HG02885 (cell line): ENCODE measurements around the gene RPS6KB1.
"Not testable (repeated sequence)": the region's sequence is repeated elsewhere in the genome, so short reads cannot be mapped to it uniquely, and the experiment has no call there.

Experiments used
- ATAC-seq: cut with Tn5 transposase; IDR thresholded peaks from one replicate; pipeline ENCODE4 v1.9.1; 2021; ENCODE audit warnings: mild to moderate bottlenecking; ENCODE audit not compliant: unreplicated experiment, poor library complexity

The RPS6KB1 gene

GRCh38 chr17:59892924-59893675 is at the start of gene RPS6KB1, which contains the start of gene TUBD1:
RPS6KB1 (plus strand) TSS chr17:59893121; CDS start chr17:59893185, 64 bp downstream.
TUBD1 (minus strand) TSS chr17:59892943; CDS start chr17:59891002, 1,941 bp downstream.
- ATAC-seq, result peak; percentile 91

DNA sequence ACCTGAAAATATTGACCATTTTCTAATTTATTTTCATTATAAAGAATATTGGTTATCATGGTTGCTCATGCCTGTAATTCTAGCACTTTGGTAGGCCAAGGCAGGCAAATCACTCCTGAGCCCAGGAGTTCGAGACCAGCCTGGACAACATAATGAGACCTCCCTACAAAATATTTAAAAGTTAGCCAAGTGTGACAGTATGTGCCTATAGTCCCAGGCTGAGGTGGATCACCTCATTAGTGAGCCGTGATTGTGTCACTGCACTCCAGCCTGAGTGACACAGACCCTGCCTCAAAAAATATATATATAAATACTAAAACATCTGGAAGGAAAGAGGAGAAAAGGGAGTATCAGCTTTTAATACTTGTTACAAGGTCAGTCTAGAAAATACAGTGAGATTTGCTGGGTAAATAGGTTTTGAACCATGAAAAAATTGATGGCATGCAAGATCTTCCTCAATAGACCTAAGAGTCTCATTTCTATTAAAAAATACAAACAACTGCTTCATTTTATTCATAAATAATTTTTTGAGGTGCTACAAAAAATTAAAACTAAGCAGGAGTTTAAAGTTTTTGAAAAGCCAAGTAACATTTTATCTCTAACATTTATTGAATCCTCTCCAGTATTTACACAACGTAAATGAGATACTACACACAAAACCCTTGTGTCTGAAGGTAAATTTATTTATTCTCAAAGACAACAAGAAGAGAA is 47.9 kb upstream of the RPS6KB1 start:
- no peak for ATAC-seq

DNA sequence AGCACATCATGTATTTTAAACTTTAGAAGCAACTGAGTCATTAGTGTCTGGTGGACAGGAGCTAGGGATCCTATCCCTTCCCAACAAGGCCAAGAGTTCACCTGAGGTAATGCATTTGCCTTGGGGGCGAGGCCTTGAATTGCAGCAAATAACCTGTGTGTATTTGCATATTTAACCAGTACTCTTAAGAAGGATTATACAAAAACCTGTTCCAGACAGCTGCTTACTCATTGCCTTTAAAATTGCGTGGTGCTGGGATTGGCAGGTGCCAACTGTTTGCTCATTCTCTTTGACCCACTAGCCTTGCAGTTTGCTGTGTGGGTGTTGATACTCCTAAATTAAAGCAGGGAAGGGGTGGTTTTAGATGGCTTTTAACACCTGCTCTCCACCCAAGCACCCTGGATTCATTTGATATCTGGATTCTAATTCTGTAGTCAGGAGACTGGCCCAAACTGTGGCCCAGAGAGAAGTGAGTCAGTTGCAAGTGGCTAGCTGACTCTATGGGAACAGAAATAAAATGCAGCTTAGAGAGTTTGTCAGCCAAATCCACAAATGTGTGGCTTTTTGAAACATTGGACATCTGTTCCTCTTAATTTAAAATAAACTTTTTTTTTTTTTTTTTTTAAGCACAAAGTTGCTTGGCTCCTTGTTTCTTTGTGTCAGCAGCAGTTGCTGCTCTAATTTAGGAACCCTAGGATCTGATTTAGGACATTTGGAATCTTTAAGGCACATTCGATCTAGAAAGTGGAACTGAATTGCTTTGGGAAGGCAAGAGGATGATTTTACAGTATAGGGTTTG is 47.1 kb upstream of the RPS6KB1 start:
- ATAC-seq, result peak; percentile 21

- peak; percentile 51 for ATAC-seq
Measured at GRCh38 chr17:59846394-59847165, 46.3 kb upstream of the RPS6KB1 start.

DNA sequence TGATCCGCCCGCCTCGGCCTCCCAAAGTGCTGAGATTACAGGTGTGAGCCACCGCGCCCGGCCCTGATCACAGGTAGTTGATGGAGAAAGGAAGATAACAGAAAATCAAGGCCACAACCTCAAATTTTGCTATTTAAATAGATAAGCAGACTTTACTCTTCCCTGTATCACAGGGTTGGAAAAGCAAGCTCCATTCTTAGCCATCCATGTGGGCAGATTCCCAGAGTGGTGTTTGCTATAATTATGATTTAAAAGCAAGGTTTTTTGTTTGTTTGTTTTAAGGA is 44.6 kb upstream of the RPS6KB1 start:
- ATAC-seq, result no peak

DNA sequence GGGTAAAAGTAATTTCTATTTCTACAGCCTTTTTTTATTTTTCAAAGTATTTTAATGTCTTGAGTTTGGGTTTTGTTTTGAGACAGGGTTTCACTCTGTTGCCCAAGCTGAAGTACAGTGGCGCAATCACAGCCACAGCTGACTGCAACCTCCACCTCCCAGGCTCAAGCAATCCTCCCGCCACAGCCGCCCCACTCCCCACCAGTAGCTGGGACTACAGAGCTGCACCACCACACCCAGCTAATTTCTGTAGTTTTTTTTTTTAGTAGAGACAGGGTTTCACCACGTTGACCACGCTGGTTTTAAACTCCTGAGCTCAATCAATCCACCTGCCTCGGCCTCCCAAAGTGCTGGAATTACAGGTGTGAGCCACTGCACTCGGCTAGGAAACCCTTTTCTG is 44.1 kb upstream of the RPS6KB1 start:
- ATAC-seq, result peak; percentile 46

- ATAC-seq, result not testable (repeated sequence)
Measured at GRCh38 chr17:59850311-59850710, 42.6 kb upstream of the RPS6KB1 start.

DNA sequence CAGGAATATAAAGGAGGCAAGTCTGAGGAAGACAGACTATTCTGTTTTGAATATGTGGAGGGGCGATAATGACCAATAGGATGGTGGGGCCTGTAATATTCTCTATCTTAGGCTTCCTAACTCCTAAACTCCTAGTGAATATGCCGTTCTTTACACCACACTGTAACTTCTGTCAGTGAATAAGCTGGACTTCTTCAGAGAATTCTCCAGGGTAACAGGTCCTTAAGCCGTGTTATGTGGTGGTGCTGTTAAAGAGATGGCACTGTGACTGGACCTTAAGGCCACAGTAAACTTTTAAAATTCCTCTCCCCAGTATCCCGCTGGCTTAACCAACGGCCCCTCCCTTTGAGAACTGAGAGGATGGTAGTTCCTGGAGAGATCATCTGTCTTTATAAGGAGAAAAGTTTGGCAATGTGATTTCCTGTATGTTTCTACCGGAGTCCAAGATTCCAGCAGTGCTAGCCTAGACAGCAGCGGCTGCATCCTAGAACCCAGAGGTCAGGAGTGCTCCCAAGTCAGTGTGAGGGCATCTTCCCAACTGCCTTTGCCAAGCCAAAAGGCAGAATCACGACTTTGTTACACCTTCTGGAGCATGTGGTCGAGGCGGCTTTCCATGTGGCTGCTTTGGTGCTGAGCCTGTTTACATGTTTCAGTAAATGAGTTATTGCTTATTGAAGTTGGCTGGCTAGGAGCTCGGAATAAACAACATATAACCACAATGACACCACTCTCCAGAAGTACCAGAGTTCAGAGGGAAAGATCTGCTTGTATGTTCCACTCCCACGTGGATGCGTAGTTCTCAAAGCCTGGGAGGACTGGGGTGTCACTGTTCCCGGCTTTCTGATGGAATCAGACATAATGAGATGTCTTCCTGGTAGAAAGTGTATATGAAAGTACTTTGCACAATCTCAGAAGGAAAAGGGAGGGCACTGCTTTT is 41.2 kb upstream of the RPS6KB1 start:
- ATAC-seq, result no peak

- not testable (repeated sequence) for ATAC-seq
Measured at GRCh38 chr17:59852847-59853167, 40.1 kb upstream of the RPS6KB1 start.

- ATAC-seq, result peak; percentile 68
Measured at GRCh38 chr17:59853168-59853918, 39.6 kb upstream of the RPS6KB1 start.

DNA sequence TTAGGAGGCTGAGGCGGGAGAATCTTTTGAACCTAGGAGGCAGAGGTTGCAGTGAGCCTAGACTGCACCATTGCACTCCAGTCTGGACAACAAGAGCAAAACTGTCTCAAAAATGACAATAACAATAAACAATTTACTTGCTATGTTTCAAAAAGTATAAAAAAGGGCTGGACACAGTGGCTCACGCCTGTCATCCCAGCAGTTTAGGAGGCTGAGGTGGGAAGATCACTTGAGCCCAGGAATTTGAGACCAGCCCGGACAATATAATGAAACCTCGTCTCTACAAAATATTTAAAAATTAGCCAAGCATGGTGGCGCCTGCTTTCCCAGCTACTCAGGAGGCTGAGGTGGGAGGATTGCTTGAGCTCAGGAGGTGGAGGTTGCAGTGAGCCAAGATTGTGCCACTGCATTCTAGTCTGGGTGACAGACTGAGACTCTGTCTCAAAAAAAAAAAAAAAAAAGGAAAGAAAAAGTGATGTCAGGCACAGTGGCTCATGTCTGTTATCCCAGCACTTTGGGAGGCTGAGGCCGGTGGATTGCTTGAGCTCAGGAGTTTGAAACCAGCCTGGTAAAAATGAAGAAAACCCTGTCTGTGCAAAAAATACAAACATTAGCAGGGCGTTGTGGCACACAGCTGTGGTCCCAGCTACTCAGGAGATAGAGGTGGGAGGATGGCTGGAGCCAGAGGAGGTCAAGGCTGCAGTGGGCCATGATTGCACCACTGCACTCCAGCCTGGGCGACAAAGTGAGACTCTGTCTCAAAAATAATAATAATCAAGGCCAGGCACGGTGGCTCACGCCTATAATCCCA is 38.8 kb upstream of the RPS6KB1 start:
- not testable (repeated sequence) for ATAC-seq

DNA sequence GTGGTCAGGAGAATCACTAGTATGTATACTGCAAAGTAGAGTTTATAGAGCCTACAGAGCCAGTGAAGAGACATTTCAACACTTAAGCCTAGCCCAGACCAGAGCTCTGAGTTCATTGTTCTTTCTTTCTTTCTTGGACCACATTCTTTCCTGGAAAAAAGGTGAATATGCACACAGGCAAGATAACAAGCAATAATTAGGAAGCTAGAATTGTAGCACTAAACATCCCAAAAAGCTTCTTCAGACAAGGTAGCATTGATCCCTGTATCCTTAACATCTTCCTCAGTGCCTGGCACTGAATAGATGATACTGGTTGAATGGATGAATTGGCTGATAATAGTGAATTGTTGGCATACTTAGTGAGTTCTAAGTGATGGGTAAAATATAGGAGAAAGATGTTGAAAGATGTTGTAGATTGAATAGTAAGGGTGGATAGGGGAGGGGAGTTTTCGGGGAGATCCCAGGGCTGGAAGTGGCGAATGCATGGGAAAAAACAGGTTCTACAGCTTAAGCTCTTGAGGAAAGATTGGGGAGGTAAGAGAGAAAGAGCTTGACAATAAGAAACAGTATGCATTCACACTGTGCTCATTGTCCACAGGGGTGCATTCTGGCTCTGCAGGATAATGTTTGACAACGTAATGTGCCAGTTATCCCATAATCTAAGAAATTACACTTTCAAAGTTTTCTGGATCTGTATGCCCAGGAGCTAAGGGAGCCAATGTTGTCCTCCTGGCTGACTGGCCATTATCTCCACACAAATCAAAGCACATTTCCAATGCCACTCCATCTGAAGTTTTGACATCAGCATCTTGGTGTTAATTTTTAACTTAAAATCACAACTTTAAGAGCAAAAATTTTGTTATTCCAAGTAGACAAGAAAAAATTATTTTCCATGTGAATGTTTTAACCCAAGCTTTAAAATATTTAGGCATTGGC is 35.8 kb upstream of the RPS6KB1 start:
- ATAC-seq, result no peak

DNA sequence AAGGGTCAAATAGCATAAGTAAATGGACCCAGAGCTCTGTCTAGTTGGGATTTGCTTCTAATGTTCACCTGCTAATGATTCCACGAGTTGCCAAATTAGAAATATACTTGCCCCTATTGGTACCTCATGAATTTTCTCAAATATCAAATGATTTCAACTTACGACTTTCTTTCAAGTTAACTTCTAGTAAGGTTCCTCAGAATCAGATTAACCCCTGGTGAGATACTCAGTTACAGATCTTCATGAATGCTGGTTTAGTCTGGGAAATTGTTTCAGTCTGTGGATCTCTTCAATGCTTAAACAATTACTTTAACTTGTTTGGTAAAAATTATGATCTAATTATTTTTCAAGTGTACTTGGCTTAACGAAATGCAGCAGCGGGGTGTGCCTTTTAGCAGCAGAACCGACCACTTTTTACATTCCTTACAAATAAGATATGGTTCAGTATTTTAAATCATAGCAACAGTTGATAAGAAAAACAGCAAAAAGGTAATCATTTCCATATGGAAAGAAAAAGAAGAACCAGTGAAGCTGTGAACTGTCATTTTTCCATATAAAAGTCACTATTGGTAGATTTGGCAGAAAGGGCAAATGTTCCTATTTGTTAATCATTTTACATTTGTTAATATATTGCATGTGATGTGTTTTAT is 34.6 kb upstream of the RPS6KB1 start:
- ATAC-seq, result no peak

DNA sequence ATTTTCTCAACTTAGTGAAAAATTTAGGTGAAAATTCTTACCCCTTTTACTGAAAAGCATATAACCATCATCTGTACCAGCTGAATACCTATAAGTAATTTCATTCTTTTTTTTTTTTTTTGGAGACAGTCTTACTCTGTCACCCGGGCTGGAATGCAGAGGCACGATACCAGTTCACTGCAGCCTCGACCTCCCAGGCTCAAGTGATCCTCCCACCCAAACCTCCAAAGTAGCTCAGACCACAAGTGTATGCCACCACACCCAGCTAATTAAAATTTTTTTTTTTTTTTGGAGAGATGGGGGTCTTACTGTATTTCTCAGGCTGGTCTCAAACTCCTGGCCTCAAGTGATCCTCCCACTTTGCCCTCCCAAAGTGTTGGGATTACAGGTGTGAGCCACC is 34.0 kb upstream of the RPS6KB1 start:
- no peak for ATAC-seq

- ATAC-seq, result no peak
Measured at GRCh38 chr17:59859444-59860025, 33.4 kb upstream of the RPS6KB1 start.

DNA sequence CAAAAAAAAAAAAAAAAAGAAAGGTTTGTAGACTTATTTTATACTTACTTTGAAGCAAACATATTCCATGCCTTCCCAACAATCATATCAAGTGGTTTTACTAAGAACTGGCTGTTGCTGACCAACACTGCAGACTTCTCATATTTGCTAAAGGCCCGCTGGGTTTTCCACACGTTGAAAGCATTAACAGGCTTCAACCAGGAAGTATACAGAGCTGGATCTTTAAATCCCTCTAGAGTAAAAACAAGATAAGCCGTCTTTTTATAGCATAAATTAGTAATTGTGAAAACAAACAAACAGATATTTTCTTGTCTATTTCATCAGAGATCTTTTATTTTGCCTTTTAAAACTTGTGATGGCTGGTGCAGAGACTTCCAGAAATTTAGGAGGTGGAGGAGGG is 29.3 kb upstream of the RPS6KB1 start:
- ATAC-seq, result no peak
